Lung (tissue), 12 donors: ENCODE results near the gene DOCK1. TPM values are rescaled to one million over a fixed set of nuclear protein-coding genes. Genes with fewer than 3 reads are reported as not detected.

Experiments
- ATAC-seq: fragments of 200-7000 bp; cut with Tn5 transposase; one replicate; pipeline ENCODE4 v1.9.1; 2020; ENCODE audit warnings: moderate number of reproducible peaks; ENCODE audit not compliant: insufficient read depth, low FRiP score
- DNase-seq, 3 donors: peaks; one replicate each; pipeline ENCODE4 v3.0.0-alpha.2; 2013 to 2017
- H3K27ac ChIP-seq, 2 donors: one replicate each; pipeline ENCODE4 v1.5.1; 2013; ENCODE audit warnings: mild to moderate bottlenecking in 2 of 2, moderate library complexity in 2 of 2, control low read depth in 1 of 2, inconsistent platforms in 1 of 2, low read depth in 1 of 2, low read length in 1 of 2
- H3K27me3 ChIP-seq, 3 donors: one replicate each; pipeline ENCODE4 v1.5.1; 2013; ENCODE audit warnings: low read length in 2 of 3; ENCODE audit not compliant: control insufficient read depth in 3 of 3, insufficient read depth in 3 of 3
- H3K36me3 ChIP-seq, 4 donors: one replicate each; pipeline ENCODE4 v1.5.1; 2013; ENCODE audit warnings: low read length in 4 of 4, mild to moderate bottlenecking in 1 of 4, moderate library complexity in 1 of 4; ENCODE audit not compliant: control insufficient read depth in 4 of 4, insufficient read depth in 4 of 4
- H3K4me1 ChIP-seq, 5 donors: one replicate each; pipeline ENCODE4 v1.5.1; 2013; ENCODE audit warnings: low read length in 5 of 5, mild to moderate bottlenecking in 2 of 5, moderate library complexity in 1 of 5; ENCODE audit not compliant: control insufficient read depth in 5 of 5, insufficient read depth in 5 of 5
- H3K4me3 ChIP-seq: one replicate; pipeline ENCODE4 v1.5.1; 2013; ENCODE audit warnings: mild to moderate bottlenecking, control low read depth, moderate library complexity
- H3K9ac ChIP-seq, 2 donors: one replicate each; pipeline ENCODE4 v1.5.1; 2013; ENCODE audit warnings: low read length in 2 of 2, control low read depth in 1 of 2; ENCODE audit not compliant: insufficient read depth in 1 of 2
- H3K9me3 ChIP-seq, 4 donors: one replicate each; pipeline ENCODE4 v1.5.1; 2013; ENCODE audit warnings: low read length in 3 of 4, mild to moderate bottlenecking in 1 of 4, moderate library complexity in 1 of 4; ENCODE audit not compliant: control insufficient read depth in 4 of 4, insufficient read depth in 3 of 4
- CTCF ChIP-seq: IDR thresholded peaks from 2 replicates; pipeline ENCODE4 v1.5.1; 2012; ENCODE audit warnings: mild to moderate bottlenecking; ENCODE audit errors: control extremely low read depth, extremely low read depth
- WGBS, 2 donors: extraction: QIAGEN DNeasy Blood & Tissue Kit; methylation state at CpG; one replicate each; pipeline ENCODE4 v1.1.7; 2013; 5-methylcytosine and 5-hydroxymethylcytosine counted together
- polyA plus RNA-seq, 2 donors: library from polyadenylated mRNA; stranded (reverse); fragments of 200-250 nt; gene quantifications; one replicate each; pipeline ENCODE4 v1.2.1, GENCODE V29; 2013
- total RNA-seq, 2 donors: library from RNA; depleted of rRNA in 1 of 2; stranded (reverse); fragments of >200 nt in 1 of 2; gene quantifications; one replicate each; pipeline ENCODE4 v1.2.1, GENCODE V29; 2014 to 2021
- donor health status: control.
- donor health status: control.
- donor health status: Bipolar disorder and iron deficiency.
- donor health status: healthy.
- donor health status: DM: yes; HTN: yes; CAD: no.

The DOCK1 gene
- total and polyA plus RNA-seq, 4 donors, result 11.2 to 102 (median 30.5) TPM

DNA sequence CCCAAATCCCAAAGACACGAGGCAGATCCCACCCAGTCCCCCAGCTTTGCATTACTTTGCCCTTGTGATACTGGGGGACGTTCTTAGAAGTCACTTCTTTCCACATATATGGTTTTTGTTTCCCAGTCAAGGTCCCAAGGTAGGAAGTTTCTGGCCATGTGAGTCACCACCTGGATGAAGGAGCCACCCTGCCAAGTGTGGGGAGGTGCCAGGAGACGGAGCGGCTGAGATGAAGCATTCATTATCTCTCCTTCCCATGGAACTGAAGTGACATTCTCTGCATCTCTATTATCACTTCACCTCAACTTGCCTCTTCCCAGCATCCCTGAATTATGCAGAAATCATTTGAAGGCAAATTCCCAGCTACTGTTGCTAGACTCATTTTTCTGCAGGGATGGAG is 427.4 kb downstream of the DOCK1 start:
- Histone ChIP-seq H3K9ac (no peak overlapping the region), H3K4me1 (peaks cover 0 to 4% (median 0%) of the 10 kb centered on the region in 5 donors), H3K27ac (no peak overlapping the region), H3K4me3 (no peak overlapping the region), H3K36me3 (no peaks in the 10 kb centered on the region), H3K27me3 (no peaks in the 10 kb centered on the region), H3K9me3 (no peaks in the 10 kb centered on the region)
- DNase-seq, result no peak
- ATAC-seq, result no peak
- 88 to 92% methylated on average over 4 of the region's 4 CpGs for WGBS, 2 donors
- no peak for TF ChIP-seq CTCF

DNA sequence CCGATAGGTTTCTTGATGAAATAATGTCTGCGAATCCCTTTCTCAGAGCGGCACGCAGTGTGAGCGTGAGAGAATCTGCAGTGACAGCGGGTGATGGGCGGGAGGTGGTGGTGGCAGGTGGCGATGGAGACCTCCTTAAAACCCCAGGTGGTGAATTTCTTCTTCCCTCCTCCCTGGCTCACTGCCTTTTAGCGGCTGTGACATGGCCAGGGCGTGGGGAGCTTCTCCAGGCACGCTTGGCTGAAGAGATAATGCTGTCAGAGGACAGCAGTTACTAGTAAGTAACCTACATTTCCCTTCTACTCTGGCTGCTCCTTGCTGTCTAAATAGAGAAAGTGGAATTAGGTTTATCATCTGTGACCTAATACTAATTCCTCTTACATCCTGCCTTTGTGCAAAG is 432.6 kb downstream of the DOCK1 start:
- no peak overlapping the region for H3K4me3 ChIP-seq
- no peak for TF ChIP-seq CTCF
- H3K36me3 ChIP-seq, result peaks cover 0 to 2% (median 0%) of the 10 kb centered on the region in 4 donors
- ATAC-seq (no peak), DNase-seq (peak in 2 of 3 donors; percentile 12 to 29)
- peaks cover 0 to 11% (median 4%) of the 10 kb centered on the region in 5 donors for H3K4me1 ChIP-seq
- WGBS, 2 donors, result 82 to 86% methylated on average over 11 of the region's 11 CpGs
- H3K27ac ChIP-seq, result no peak overlapping the region
- H3K9me3 ChIP-seq, result no peaks in the 10 kb centered on the region
- no peak overlapping the region for H3K9ac ChIP-seq
- H3K27me3 ChIP-seq, result no peaks in the 10 kb centered on the region

DNA sequence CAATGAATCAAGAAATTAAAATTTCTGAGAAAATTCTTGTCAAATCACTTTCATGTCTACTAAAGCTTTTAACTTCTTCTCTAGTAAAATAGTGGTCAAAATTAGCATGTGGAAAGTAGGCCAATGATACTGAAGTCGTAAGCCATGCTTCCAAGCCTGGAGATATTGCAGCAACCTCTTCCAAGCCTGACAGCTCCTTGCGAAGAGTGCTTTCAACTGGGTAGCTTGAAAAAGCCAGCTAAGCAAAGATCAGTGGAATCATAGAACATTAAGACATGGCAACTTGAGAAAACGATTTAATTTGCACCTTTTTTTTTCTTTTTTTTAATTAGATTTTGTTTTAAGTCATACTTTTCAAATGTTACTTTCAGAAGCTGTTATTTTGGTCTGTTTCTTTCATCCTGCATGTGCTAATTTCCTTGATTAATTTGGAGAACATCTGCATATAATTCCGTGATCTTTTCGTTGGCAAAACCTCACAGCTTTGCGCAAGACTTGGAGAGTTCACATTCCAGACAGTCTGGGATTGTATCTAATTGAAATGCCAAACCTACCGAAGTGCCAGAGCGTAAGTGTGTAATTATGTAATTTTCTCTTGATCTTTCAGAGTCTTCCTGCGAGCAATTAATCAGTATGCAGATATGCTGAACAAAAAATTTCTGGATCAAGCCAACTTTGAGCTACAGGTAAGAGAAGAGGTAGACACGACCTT is 433.3 kb downstream of the DOCK1 start:
- Histone ChIP-seq H3K27me3 (no peaks in the 10 kb centered on the region), H3K9me3 (no peaks in the 10 kb centered on the region), H3K4me3 (no peak overlapping the region), H3K4me1 (peaks cover 0 to 11% (median 4%) of the 10 kb centered on the region in 5 donors), H3K27ac (no peak overlapping the region), H3K9ac (no peak overlapping the region), H3K36me3 (peaks cover 0 to 4% (median 0%) of the 10 kb centered on the region in 4 donors)
- ATAC-seq, result peak; percentile 50
- DNase-seq, result peak in 2 of 3 donors; percentile 53 to 66
- 65 to 79% methylated on average over 10 of the region's 10 CpGs for WGBS, 2 donors
- no peak for TF ChIP-seq CTCF

DNA sequence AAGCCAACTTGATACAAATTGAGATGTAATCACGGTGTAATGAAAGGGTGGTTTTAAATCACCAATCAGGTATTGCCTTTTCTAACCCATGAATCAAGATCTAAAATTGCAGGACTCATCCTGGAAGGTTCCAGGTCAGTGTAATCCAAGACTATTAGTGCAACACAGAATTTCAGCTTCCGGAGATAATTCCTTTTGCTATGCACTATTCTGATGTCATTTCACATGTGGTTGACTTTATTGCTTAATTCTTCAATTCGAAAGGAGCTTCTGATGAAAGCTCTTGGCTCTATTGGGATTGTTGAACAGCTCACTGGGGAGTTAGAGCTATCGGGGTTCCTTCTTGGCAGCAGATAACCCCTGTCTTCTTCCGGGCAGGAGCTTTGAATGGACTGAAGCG is 438.6 kb downstream of the DOCK1 start:
- no peak for TF ChIP-seq CTCF
- no peak overlapping the region for H3K4me3 ChIP-seq
- ATAC-seq, result no peak
- DNase-seq, result no peak
- no peak overlapping the region for H3K9ac ChIP-seq
- peaks cover 0 to 4% (median 1%) of the 10 kb centered on the region in 5 donors for H3K4me1 ChIP-seq
- no peak overlapping the region for H3K27ac ChIP-seq
- 57 to 90% methylated on average over 6 of the region's 6 CpGs for WGBS, 2 donors
- H3K27me3 ChIP-seq, result no peaks in the 10 kb centered on the region
- H3K36me3 ChIP-seq, result peaks cover 3 to 17% (median 14%) of the 10 kb centered on the region in 4 donors
- H3K9me3 ChIP-seq, result no peaks in the 10 kb centered on the region
